ENCODE measurements around the gene ATP11B.
"Not testable (repeated sequence)": the region's sequence is repeated elsewhere in the genome, so short reads cannot be mapped to it uniquely, and the experiment has no call there.

Gene ATP11B

GRCh38 chr3:182795389-182795782 is 2.1 kb downstream of the ATP11B start:
- no peak for DNase-seq (ENCODE audit: low spot score)

- no peak for DNase-seq (ENCODE audit: low spot score)
Observed at GRCh38 chr3:182796310-182796709, 3.0 kb downstream of the ATP11B start.

- DNase-seq (ENCODE audit: low spot score), result no peak
Observed at GRCh38 chr3:182797876-182798275, 4.6 kb downstream of the ATP11B start.

- not testable (repeated sequence) for DNase-seq (ENCODE audit: low spot score)
Observed at GRCh38 chr3:182799143-182799542, 5.8 kb downstream of the ATP11B start.

GRCh38 chr3:182800508-182800907 is 7.2 kb downstream of the ATP11B start:
- no peak for DNase-seq (ENCODE audit: low spot score)

GRCh38 chr3:182802413-182803390 is 9.4 kb downstream of the ATP11B start:
- DNase-seq (ENCODE audit: low spot score), result no peak

GRCh38 chr3:182803596-182803995 is 10.3 kb downstream of the ATP11B start:
- DNase-seq (ENCODE audit: low spot score), result no peak

GRCh38 chr3:182807061-182807460 is 13.8 kb downstream of the ATP11B start:
- DNase-seq (ENCODE audit: low spot score), result no peak

- no peak for DNase-seq (ENCODE audit: low spot score)
Observed at GRCh38 chr3:182808041-182808770, 14.9 kb downstream of the ATP11B start.

GRCh38 chr3:182809531-182809930 is 16.2 kb downstream of the ATP11B start:
- no peak for DNase-seq (ENCODE audit: low spot score)

- DNase-seq (ENCODE audit: low spot score), result no peak
Observed at GRCh38 chr3:182810574-182811268, 17.4 kb downstream of the ATP11B start.

- DNase-seq (ENCODE audit: low spot score), result no peak
Observed at GRCh38 chr3:182811269-182811596, 17.9 kb downstream of the ATP11B start.

- DNase-seq (ENCODE audit: low spot score), result no peak
Observed at GRCh38 chr3:182812123-182812522, 18.8 kb downstream of the ATP11B start.

- DNase-seq (ENCODE audit: low spot score), result no peak
Observed at GRCh38 chr3:182814419-182815062, 21.2 kb downstream of the ATP11B start.

- DNase-seq (ENCODE audit: low spot score), result no peak
Observed at GRCh38 chr3:182816181-182816580, 22.9 kb downstream of the ATP11B start.

- DNase-seq (ENCODE audit: low spot score), result no peak
Observed at GRCh38 chr3:182818296-182818978, 25.1 kb downstream of the ATP11B start.

GRCh38 chr3:182821221-182821981 is 28.1 kb downstream of the ATP11B start:
- DNase-seq (ENCODE audit: low spot score), result no peak

- DNase-seq (ENCODE audit: low spot score), result not testable (repeated sequence)
Observed at GRCh38 chr3:182822260-182822659, 29.0 kb downstream of the ATP11B start.

GRCh38 chr3:182824957-182825356 is 31.7 kb downstream of the ATP11B start:
- DNase-seq (ENCODE audit: low spot score), result no peak

- no peak for DNase-seq (ENCODE audit: low spot score)
Observed at GRCh38 chr3:182829761-182830405, 36.6 kb downstream of the ATP11B start.
